CD1c-positive myeloid dendritic cell (primary cell): Measurements from ENCODE around the gene POU3F1.

Source experiments
- DNase-seq: peaks from one replicate; pipeline ENCODE4 v3.0.0-alpha.2; 2016; ENCODE audit errors: extremely low spot score

The POU3F1 gene

GRCh38 chr1:38073534-38074301 lies 27.1 kb upstream of the POU3F1 start:
- no peak for DNase-seq

GRCh38 chr1:38072858-38073257 lies 26.3 kb upstream of the POU3F1 start:
- no peak for DNase-seq

- DNase-seq = no peak
These were observed 25.0 kb upstream of the POU3F1 start for GRCh38 chr1:38071312-38072256.

DNA sequence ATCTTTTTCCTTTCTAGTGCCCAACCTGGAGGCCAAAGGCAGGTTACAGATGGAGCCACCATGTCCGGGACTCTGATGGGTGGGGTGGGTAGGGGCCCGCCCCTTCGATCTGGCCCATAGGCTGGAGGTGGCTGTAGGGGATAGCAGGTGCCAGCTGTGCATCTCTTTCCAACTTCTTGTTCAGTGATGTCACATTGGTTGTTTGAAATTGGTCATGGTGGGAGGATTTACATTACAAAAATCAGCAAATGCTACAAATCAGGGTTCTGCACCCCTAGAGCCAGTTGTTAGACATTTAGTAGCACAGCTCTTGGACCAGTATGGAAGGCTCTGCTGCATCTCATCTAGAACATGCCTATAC lies 22.4 kb upstream of the POU3F1 start:
- DNase-seq = no peak

GRCh38 chr1:38068220-38068979 lies 21.8 kb upstream of the POU3F1 start:
- DNase-seq = no peak

DNA sequence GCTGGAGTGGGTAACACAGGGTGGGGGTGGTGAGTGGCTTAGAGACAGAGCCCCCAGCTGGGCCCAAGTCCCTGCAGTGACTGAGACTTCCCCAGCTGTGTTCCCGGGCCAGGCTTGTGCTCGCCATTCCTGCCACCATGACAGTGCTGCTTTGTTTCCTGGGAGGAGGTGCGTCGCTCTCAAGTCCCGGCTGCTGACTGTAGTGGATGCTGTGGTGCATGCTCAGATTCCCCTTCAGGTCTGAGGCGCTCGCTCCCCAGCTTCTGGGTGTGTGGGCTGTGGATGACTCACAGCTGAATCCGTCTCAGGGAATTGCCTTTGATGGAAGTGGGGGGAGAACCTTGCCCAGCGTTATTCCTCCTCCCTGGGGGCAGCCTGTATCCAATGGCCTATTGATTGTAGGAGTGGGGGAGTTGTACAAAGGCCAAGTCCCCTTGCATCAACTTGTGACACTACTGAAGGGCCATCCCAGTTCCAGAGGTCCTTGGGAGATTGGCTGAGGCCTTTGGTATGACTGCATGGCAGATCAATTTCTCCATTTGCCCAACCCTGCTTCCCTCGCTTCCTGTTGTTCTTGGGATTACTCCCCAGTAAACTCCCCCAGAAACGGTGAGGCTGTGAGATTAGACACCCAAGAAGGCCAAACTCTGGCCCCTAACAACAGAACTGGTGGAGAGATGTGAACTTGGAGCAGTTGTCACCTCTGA lies 17.8 kb upstream of the POU3F1 start:
- no peak for DNase-seq

DNA sequence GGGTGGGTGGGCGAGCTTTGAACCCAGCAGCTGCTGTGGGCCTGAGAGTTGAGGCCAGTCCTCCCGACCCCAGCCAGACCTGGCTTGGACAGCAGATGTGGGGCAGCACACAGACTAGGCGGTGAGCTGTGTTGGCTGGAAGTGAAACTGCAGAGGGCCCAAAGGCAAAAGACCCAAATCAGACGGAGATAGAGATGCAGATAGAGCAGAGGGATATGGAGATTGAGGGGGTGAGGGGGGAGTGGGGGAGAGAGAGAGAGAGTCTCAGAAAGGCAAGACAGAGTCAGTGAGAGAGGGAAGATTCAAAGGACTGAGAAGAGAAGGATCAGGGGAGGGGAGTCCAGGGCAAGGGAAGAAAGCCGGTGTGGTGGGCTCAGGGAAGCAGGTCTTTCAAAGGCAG lies 17.0 kb upstream of the POU3F1 start:
- DNase-seq = no peak

DNA sequence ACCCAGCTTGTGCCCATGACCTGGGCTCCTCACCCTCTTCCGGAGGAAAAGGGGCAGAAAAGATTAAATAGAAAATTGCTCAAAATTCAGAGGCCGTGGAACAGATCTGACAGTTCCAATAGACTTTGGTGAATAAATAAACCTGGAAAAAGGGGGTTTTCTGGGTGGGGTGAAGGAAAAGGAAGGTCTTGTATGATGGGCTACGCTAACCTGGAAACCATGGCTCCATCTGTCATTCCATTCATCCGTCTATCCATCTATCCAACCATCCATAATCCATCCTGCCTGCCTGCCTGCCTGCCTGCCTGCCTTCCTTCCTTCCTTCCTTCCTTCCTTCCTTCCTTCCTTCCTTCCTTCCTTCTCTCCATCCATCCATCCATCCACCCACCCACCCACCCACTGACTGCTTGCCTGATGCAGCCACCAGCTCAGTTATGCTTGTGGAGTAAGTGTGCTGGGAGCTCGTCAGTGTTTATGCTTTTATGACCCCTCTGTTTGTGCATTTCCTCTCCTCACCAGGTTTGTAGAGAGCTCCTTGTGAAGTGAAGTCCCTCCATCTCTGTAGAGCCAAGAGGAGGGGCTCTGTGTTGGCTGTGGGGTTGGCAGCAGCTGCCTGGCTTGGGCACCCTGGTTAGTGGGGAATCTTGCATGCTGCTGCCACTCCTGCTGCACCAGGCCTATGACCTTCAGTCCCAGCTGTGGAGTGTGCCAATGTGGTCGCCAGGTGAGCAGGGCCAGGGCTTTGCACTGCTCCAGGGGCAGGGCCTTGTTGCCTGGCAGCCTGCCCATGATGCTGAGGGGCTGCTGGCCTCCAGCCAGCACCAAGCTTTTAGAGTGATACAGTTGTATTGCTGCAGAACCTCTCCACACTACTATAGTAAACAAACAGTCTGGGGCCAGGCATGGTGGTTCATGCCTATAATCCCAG lies 16.0 kb upstream of the POU3F1 start:
- DNase-seq = no peak

- DNase-seq = no peak
These were observed 15.3 kb upstream of the POU3F1 start for GRCh38 chr1:38061883-38062328.

DNA sequence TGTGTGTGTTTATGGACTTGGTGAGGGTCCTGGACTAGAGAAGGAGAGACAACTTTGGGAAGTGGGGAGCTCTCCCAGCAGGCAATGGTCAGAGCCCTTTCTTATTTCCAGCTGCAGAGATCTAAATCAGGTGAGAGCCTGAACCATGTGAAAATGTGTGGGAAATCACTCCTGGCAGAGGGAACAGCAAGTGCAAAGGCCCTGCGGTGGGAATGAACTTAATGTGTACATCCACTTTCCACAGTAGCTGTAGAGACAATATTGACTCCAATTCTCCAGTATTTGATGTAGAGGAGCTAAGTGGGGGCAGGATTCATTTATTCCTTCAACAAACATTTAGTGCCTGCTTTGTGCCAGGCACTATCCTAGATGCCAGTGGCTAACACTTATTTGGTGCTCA lies 14.7 kb upstream of the POU3F1 start:
- no peak for DNase-seq

GRCh38 chr1:38060498-38060897 lies 13.9 kb upstream of the POU3F1 start:
- DNase-seq = no peak

DNA sequence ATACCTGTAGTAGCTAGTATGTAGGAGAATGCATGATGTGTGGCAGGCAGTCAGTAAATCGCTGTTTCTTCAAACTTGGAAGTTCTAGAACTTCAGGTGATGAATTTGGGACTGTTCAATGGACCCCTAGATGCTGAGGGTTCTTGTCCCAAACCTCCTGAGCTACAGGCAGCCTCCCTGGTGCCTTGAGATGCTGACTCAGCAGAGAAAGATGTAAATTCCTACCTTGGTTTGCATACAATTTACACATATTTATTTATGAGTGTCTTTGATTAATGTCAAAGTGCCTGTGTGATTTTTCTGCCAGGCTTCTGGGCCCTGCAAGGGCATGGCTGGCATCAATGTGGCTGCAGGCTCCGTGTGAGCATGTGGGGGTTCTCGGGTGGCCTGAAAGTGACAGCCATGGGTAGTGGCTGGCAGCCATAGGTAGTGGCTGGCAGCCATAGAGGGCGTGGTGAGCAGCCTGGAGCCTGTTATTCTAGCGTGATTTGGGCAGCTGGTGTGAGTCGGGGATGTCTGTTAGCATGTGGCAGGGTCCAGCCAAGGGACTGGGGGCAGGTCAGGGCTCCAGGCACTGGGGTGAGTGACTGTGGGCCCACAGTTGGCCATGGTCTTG lies 13.2 kb upstream of the POU3F1 start:
- no peak for DNase-seq

GRCh38 chr1:38055965-38056364 lies 9.4 kb upstream of the POU3F1 start:
- no peak for DNase-seq

- DNase-seq = no peak
These were observed 8.8 kb upstream of the POU3F1 start for GRCh38 chr1:38055398-38055797.

DNA sequence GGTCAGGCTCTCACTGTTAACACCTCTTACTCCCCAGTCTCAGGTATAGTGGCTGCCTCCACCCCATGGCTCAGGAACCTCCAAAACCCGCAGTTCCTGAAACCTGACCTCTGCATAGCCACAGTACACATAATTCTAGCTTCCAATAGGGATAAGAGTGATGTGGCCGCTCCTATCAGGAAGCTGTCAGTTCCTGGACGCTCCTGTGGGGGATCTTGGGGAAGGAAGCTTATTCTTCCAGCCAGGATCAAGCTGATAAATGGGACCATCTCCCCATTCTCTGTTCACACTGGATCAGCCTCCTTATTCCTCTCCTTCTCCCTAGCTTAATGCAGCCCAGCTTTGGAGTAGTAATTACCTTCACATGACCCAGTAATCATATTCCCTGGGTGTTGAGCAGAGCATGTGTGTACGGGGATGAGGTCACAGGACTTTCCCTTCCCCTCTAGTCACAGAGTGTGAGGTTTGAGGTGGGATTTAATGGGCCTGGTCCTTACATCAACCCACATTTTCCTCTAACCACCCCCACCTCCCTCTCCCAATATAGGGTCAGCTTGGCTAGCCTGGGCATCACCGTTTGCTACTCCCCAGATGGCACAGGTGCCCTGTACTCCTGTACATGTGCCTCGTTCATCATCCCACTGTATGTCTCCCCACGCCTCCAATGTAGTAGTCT lies 7.0 kb upstream of the POU3F1 start:
- no peak for DNase-seq

DNA sequence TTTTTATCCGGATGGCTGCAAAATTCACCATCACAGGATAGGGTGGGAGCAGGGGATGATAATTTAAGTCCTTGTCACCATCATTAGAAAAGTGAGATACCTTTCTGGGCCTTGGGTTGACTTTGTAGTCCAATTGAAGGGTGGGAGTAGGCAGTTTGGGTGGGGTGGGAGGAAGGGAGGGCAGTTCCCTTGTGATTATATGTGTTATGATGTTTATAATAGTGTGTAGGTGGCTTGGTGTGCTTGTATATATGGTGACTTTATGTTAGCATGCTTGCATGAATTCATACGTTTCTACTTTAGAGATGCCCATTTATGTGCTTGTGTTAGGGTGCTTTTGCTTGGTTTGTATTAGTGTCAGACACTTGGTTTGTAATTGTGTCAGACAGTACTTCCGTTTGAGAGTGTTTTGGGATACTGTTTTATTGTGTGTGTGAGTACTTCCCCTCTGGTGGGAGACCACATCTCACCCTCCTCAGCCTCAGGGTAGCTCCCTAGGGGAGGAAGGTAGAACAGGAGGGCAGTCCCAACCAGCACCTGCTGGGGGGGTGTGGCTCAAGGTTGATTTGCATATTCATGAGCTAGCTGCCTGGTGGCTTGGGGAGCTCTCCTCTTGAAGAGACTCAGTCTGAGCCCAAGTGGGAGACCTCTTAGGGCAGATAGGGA lies 6.3 kb upstream of the POU3F1 start:
- no peak for DNase-seq

- no peak for DNase-seq
These were observed 4.5 kb upstream of the POU3F1 start for GRCh38 chr1:38051079-38051543.

DNA sequence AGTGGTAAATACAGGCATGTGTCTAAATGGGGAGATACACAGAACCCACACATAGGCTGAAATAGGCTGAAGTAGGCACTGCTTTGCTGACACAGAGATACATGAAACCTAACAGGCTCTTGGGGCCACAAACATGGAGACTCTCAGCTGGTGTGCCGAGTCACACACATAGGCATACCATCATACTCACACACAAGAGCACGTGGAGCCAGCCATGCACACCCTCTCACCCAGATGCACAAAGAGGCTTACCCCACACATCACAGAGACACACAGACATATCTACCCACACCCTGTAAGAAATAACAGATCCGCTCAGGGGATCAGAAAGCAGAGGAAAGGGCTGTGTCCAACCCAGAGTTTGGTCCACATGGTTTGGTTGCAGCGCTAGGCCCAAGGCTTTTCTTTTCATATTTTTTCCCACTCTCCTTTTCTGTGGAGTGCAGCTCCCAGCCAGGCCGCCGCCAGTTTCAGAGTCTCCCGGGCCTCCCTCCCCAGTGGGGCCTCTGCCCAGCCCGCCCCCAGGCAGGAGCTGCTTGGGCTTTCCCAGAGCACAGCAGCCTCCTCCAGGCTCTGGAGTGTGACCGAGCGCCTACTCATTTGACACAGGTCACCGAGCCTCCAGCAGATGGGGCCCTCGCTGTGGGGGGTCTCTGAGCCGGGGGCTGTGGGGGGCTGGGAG lies 3.9 kb upstream of the POU3F1 start:
- DNase-seq = no peak
